Measurements from ENCODE around the gene MAML2. TPM values are rescaled to one million over a fixed set of nuclear protein-coding genes. Genes with fewer than 3 reads are reported as not detected.

Gene MAML2
- total RNA-seq, 4 donors from 2014 or later, result 19.0 to 36.4 (median 31.4) TPM

DNA sequence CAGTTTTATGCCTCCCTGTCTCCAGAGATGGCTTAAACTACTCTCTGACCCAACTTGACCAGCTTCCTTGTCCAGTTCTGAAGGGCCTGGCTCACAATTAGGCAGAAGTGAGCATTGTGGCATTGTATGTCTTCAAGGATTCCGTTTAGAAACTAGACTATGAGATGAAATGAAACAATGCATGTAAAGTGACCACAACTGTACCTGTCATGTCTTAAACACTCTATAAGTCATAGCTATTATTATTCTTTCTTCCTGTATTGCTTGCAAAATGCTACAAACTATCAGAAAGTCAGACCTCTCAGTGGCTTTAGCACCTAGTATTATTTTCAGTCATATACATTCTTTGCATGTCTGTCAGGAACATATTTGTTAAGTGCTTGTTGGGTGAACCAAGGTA, 291.2 kb downstream of the MAML2 start:
- TF ChIP-seq, protein P1, sequence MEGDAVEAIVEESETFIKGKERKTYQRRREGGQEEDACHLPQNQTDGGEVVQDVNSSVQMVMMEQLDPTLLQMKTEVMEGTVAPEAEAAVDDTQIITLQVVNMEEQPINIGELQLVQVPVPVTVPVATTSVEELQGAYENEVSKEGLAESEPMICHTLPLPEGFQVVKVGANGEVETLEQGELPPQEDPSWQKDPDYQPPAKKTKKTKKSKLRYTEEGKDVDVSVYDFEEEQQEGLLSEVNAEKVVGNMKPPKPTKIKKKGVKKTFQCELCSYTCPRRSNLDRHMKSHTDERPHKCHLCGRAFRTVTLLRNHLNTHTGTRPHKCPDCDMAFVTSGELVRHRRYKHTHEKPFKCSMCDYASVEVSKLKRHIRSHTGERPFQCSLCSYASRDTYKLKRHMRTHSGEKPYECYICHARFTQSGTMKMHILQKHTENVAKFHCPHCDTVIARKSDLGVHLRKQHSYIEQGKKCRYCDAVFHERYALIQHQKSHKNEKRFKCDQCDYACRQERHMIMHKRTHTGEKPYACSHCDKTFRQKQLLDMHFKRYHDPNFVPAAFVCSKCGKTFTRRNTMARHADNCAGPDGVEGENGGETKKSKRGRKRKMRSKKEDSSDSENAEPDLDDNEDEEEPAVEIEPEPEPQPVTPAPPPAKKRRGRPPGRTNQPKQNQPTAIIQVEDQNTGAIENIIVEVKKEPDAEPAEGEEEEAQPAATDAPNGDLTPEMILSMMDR (IDR thresholded peaks at IDR 0.05), result no peak
- TF ChIP-seq POLR2A (IDR thresholded peaks at IDR 0.05), result no peak
- peaks cover 16 to 22% of the 10 kb centered on the region in 2 donors for H3K4me1 ChIP-seq
- intact Hi-C loops (cut with DNase I), result no loop called here

DNA sequence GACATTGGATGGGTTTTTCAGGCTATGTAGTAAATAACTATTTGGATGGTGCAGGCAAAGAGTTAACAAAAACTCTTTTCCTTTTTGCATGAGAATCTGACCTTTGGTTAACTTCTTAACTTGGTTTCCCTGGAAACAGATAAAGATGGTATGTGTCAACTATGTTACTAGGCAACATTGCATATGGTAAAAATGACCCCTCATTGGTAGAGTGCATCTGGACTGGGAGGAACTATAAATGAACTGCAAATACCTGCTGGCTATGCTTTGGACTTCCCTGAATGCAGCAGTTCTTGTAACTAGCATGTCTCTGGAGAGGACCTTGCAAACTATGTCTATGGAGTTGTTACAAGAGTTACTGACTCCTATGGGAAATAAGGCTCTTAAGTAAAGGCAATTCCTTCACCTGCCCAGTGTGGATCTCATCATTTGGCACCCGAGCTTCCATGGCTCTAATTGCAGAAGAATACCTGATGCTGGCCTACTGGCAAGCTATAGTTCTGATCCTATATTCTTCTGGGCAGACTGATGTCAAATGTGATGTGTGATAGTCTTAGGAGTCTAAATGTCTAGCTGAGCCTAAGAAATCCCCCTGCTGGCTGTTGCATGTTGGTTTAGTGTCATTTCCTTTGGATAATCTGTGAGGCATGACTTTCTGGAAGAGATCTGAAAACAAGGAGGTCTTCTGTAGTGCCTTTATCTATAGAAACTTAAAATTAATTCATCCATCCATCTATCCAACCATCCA, 292.4 kb downstream of the MAML2 start:
- DNase-seq, result no peak
- no peak for TF ChIP-seq POLR2A (IDR thresholded peaks at IDR 0.05)
- TF ChIP-seq, protein P1 (IDR thresholded peaks at IDR 0.05), result no peak
- 80% methylated on average over 1 of the region's 1 CpG; no CpG with 5 or more reads in 1 of the 2 donors for WGBS, 2 donors
- Histone ChIP-seq H3K9me3 (no peaks in the 10 kb centered on the region), H3K36me3 (no peaks in the 10 kb centered on the region), H3K27me3 (no peaks in the 10 kb centered on the region), H3K4me1 (peaks cover 22 to 23% of the 10 kb centered on the region in 2 donors), H3K4me3 (replicated peaks in 1 of 3) (no peak overlapping the region), H3K27ac (no peak overlapping the region)
- intact Hi-C loops (cut with DNase I), result no loop called here

More for the DNA sequence above, 291.2 kb downstream of the MAML2 start:
- Histone ChIP-seq H3K9me3 (no peaks in the 10 kb centered on the region), H3K4me3 (replicated peaks in 1 of 3) (no peak overlapping the region), H3K27ac (no peak overlapping the region), H3K36me3 (no peaks in the 10 kb centered on the region), H3K27me3 (no peaks in the 10 kb centered on the region)
- 89 to 100% methylated on average over 1 of the region's 1 CpG for WGBS, 2 donors
- DNase-seq, result no peak

DNA sequence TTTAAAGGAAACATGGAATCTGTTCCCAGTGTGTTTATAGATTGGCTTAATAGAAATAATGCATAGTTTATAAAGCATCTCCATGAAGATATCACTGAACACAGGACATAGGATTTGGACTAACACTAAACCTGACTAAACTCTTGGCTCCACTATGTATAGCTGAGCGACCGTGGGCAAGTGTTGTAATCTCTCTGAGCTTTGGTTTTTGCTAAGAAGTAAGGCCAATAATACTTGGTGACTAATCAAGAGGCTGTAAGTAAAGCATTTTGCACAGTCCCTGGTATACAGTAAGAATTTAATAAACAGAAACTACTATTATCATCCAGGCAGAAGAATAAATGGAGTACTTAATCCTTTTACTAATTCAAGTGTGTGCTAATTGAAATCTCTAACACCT, 293.6 kb downstream of the MAML2 start:
- no peak overlapping the region for H3K4me3 ChIP-seq (replicated peaks in 1 of 3)
- no peaks in the 10 kb centered on the region for H3K36me3 ChIP-seq
- H3K4me1 ChIP-seq, result peaks cover 22 to 26% of the 10 kb centered on the region in 2 donors
- no peaks in the 10 kb centered on the region for H3K27me3 ChIP-seq
- no peak for TF ChIP-seq POLR2A (IDR thresholded peaks at IDR 0.05)
- TF ChIP-seq, protein P1 (IDR thresholded peaks at IDR 0.05), result no peak
- no peak overlapping the region for H3K27ac ChIP-seq
- intact Hi-C loops (cut with DNase I), result no loop called here
- no peak for DNase-seq
- no peaks in the 10 kb centered on the region for H3K9me3 ChIP-seq
- 93 to 99% methylated on average over 2 of the region's 2 CpGs for WGBS, 2 donors

DNA sequence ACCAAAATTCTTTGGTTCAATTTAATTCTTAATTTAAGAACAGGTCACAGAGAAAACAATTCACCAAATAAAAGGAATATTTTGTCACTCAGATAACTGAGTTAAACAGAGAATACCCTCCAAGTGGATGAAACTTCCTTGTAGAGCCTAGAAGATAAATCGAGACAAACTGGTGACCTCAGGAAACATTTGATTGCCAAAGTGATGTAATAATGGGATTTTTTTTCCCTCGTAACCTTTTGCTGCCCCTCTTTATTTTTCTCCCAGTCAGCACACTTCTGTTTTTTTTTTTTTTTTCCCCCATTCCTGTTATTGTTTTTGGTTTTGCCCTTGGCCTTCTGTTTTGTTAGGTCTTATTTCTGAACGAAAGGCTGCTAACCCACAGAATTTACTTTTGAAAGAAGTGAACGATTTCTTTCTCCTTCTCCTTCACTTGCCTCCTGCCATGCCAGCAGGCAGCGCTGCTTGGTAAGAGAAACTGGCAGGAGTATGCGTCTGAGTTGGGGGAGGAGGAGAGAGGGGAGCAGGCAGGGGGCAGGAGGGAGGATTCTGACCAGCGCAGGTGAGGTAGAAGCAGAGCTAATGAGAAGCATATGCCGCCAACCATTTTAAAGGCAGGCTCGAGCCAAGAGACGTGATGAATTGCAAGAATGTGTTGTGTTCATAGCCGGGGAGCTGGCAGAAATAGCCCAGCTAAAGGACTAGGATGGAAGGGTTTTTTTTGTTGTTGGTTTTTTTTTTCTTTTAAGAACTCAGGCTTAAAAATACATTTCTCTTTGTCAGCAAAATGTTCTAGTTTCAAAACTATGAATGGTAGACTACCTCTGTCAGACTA, 297.2 kb downstream of the MAML2 start:
- 21 to 22% methylated on average over 11 of the region's 11 CpGs for WGBS, 2 donors
- TF ChIP-seq POLR2A (IDR thresholded peaks at IDR 0.05), result peak in 1 of 2 donors; percentile 67
- TF ChIP-seq, protein P1 (IDR thresholded peaks at IDR 0.05), result peak in 4 of 6 experiments; percentile 49 to 87 (median 62)
- H3K27me3 ChIP-seq, result no peaks in the 10 kb centered on the region
- no peak overlapping the region for H3K4me3 ChIP-seq (replicated peaks in 1 of 3)
- H3K36me3 ChIP-seq, result no peaks in the 10 kb centered on the region
- DNase-seq, result peak; percentile 91 to 92
- peak overlapping the region; percentile 86 to 94 (median 91) for H3K27ac ChIP-seq
- H3K9me3 ChIP-seq, result no peaks in the 10 kb centered on the region
- intact Hi-C loops (cut with DNase I), result no loop called here
- H3K4me1 ChIP-seq, result peaks cover 31 to 36% of the 10 kb centered on the region in 2 donors
